Ammon's horn (tissue), 1 donor: ENCODE measurements around the gene AP1M1.

Experiments
- DNase-seq: peaks from one replicate; pipeline ENCODE4 v3.0.0-alpha.2; 2016; ENCODE audit warnings: low spot score

The AP1M1 gene

DNA sequence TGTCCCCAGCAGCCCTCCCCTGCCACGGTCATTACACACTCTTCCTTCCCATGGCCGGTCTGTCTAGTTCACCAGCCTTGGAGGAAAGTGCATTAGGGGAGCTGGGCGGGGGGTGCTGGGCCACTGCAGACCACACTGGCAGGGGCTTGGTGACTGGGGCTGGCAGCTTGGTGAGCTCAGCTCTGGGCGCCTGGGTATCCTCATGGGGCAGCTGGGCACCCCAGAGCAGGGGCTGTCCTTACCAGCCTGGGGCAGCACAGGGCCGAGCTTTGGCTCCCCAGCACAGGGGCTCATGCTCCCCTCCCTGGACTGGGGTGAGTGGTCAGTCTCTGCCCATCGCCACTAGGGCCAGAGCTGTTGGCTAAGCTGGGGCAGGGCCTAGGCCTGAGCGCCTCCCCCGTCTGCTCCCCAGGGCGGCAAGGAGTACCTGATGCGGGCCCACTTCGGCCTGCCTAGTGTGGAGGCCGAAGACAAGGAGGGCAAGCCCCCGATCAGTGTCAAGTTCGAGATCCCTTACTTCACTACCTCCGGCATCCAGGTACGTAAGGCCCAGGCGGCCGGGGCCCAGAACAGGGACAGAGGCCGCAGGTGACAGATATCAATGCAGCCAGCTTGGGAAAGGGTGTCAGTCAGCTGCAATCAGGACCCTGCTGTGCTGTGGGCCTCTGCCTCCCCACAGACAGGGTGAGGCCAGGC lies 35.5 kb downstream of the AP1M1 start:
- DNase-seq: no peak

DNA sequence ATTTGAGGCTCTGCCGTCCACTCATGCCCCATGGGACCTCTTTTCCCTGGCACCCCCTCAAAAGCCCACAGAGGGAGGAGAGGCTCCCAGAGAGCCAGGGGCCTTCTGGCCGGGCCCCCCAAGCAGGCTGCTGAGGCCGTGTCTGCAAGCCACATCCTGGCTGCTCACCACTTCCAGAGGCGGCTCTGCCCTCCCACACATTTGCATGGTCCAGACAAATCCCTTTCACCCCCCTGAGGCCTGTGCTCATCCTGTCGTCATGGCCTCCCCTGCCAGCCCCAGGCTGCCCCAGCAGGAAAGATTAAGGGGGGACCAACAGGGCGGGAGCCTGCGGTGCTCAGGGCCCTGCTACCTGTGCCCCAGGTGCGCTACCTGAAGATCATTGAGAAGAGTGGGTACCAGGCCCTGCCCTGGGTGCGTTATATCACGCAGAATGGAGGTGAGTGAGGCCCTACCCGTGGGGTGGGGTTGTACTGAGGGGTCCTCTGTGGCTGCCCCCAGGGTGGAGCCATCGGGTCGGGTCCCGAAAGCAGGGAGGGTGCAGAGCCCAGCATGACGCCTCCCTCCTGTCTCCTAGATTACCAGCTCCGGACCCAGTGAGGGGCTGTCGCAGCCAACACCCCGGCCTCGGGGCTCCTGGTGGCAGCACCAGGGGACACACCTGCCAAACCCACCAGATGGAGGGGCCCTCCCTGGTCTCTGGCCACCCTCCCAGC lies 36.3 kb downstream of the AP1M1 start:
- no peak for DNase-seq

DNA sequence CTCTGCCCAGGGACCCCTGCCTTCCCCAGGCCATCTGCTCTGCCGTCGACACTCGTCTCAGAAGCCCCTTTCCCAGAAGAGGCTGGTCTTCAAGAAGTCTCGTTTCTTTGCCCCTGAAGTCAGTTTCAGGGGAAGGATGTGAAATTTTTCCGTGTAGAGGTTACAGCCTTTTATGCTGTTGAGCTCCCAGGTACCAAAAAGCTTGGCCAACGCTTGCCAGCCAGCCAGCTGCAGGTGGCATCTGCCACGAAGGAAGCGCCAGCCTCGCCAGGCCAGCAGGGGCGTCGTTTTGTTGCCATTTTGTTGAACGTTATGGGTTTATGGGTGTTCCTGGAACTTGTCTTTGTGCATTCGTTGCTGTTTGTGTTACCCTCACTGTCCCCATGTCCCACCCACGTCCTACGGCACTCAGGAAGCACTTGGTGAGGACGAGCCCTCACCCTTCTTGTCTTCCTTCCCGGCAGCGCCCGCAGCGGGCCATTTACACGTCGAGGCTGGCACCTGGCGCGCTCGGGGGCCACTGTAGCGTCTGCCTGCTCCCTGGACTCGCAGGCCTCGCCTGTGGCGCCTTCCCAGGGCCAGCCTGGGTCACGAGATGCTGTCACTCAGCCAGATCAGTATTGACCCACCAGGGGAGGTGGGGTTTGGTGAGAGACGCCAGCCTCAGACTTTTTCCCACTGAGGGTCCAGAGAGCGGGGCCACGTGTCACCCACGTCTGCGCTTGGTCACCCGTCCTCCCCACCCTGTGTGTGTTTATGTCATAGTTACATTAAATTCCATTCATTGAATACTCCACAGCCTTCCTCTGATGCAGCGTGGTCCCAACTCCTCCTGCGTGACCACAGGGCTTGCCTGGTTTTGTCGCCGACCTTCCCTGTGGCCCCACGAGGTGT lies 37.1 kb downstream of the AP1M1 start:
- no peak for DNase-seq

DNA sequence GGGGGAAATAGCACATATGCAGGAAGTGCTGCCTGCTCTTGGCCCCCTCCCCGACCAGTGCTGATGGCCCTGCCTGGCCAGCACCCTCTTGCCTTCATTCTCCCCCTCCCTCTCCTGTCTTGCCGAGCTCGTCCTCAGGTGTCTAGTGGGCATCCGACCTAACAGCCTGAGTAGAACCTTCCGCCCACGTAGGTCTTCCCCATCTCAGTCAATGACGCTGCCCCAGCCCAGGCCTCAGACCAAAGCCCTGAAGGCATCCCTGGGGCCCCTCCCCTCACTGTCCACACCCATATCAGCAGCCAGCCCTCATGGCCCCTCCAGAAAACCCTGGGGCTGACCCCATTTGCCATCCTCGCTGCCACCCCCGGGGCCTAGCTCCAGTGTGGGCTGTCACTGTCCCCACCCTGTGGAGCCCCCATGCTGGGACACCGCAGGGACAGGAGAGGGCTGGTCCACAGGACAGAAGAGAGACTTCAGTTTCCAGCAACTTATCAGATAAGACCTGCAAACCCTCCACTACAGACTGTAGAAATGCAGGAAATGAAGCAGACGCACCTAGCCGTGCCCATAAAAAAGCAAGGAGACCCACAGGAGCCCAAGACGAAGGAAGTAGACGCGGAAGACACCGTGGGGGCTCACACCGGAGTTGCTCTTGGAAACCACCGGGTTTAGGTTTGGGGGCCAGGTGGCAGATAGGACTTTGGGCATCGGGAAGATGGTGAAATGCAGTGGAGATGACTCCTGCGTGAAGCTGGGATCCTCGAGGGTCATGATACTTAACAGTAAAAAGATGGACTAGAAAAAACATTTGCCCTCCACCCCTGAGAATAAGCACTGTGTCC lies 38.3 kb downstream of the AP1M1 start:
- no peak for DNase-seq

DNA sequence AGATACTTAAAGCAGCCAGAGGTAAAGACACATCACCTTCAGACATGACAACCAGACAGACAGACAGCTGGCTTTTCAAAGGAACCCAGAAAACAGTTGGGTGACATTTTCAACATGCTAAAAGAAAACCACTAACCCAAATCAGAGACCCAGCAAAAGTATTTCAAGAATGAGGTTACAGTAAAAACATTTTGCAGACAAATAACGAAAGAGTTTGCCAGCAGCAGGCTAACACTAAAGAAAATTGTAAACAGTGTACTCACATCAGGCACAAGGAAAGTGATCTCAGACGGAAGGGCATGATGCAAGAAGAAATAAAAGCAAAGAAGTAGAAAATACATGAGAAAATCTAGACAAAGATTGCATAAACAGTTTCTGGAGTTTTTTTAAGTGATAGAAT lies 46.4 kb downstream of the AP1M1 start:
- no peak for DNase-seq

DNA sequence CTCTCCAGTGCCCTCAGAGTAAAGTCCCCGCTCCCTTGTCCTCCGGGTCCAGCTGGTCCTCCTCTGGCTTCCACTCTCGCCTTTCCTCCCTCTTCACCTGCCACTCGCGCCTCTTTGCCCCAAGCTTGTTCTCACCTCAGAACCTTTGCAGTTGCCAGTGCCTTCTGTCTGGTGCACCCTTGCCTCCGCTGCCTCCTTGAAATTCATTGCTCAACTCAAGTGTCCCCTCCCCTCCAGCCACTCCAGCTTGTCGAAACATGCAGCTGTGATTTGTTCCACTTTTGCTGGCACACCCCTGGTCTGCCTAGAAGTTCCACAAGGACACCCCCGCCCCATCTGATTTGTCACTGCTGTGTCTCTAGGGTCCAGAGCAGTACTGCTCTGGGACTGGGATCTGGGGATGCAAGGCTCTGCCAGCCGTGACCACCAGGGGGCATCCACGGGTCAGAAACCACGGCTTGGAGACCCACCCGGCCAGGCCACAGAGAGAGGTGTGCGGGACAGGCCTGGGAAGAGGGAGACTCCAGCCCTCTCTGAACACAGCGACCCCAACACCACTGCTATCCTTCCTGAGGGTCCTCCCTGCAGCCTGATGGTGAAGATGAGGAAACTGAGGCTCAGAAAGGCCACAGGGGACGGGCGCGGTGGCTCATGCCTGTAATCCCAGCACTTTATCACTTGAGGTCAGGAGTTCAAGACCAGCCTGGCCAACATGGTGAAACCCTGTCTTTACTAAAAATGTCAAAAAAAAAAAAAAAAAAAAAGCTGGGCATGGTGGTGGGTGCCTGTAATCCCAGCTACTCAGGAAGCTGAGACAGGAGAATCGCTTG lies 49.9 kb downstream of the AP1M1 start:
- DNase-seq: peak; percentile 82

DNA sequence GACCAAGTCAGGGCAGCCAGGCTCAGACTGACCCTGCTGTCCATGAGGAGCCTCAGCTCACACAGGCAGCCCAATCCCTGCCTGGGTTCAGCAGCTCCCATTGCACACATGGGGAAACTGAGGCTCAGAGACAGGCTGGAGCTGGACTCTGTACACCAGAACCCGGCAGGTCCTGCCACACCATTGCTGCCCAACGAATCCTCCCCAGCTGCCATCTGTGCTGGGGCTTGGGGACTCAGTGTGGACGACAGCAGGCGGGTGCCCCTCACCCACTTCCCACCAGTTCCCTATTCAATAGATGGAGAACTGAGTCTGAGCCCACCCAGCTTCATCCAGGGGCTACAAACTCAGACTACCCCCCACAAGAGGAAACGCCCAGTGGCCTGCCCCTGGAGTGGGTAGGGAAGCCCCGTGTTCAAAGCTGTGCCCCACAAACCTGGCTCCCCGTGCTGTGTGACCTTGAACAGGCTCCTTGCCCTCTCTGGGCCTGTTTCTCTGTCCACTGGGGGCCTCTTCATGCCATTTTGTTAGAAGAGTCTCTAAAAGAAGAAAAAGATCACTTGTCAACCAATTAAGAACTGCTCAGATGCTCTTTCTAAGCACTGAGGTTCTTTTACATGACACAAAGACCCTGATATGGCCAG lies 50.8 kb downstream of the AP1M1 start:
- DNase-seq: no peak

DNA sequence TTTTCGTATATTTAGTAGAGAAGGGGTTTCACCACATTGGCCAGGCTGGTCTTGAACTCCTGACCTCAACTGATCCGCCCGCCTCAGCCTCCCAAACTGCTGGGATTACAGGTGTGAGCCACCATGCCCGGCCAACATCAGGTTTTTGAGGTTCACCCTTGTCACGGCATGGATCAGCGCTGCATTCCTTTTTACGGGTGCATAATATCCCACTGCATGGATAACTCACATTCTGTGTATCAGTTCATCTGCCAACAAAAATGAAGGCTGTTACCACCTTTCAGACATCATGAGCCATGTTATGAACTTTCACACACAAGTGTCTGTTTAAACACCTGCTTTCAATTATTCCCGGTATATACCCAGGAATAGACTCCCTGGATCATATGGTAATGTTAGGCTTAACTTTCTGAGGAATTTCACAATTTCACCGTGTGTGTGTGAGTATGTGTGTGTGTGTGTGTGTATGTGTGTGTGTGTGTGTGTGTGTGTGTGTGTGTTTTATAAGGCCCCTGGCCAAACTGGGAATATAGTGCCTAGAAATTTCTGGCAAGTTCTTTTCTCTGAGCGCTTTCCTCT lies 52.2 kb downstream of the AP1M1 start:
- no peak for DNase-seq

DNA sequence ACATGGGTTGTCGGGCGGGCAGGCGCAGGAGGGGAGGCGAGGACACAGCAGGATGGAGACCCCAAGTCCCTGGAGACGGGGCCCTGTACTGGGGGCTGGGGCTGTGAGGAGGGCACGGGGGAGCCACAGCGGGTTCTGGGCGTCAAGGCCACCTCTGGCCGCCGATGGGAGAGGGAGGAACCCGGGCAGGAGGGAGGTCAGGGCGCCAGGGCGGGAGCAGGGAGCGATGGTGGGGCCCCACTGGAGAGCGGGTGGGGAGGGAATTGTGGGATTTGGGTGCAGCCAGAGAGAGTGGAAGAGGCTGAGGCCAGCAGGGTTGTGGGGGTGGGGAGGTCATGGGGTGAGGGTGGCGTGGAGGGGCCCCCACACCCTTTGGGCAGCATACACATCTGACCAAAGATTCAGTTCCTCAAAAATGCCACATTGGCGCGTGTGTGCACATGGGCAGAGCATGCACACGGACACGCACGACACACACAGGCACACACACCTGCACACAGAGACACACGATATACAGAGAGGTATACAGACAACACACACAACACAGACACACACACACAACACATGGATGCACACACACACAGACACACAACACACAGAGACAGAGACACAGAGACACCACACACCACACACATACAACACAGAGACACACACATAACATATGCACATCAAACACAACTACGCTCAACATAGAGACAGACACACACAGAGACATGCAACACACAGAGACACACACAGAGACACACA lies 54.9 kb downstream of the AP1M1 start:
- DNase-seq: peak; percentile 70

DNA sequence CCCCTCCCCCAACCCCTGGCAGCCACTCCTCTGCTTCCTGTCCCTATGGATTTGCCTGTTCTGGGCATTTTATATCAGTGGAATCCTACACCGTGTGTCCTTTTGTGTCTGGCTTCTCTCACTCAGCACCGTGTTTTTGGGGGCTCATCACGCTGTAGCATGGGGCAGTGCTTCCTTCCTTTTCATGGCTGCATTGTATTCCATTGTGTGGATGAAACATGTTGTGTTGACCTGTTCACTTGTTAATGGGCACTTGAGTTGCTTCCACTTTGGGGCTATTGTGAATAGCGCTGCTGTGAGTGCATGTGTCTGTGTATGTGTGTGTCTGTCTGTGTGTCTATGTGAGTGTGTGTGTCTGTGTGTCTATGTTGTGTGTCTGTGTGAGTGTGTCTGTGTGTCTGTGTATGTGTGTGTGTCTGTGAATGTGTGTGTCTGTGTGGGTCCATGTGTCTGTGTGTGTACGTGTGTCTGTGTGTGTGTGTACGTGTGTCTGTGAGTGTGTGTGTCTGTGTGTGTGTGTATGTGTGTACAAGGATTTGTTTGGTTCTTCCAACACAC lies 57.2 kb downstream of the AP1M1 start:
- no peak for DNase-seq

DNA sequence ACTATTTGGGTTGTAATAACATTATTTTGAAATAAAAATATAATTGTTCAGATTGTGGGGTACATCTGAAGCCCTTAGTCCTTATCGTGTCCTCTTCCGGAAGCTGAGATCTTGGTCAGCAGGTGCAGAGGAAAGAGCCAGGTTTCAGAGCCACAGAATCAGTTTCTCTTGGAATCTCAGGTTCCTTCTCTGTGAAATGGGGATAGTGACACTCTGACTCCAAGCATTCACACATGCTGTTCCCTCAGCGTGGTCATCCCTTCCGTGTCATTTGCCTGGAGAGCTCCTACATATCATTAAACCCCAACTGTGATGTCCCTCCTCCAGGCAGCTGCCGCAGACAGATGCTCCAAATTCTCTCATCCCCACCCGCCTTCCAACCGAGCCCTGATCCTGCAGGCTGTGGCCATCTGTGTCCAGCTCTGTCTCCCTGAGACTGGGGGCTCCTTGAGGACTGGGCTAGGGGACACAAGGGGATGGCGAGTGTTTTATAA lies 59.8 kb downstream of the AP1M1 start:
- DNase-seq: no peak

DNA sequence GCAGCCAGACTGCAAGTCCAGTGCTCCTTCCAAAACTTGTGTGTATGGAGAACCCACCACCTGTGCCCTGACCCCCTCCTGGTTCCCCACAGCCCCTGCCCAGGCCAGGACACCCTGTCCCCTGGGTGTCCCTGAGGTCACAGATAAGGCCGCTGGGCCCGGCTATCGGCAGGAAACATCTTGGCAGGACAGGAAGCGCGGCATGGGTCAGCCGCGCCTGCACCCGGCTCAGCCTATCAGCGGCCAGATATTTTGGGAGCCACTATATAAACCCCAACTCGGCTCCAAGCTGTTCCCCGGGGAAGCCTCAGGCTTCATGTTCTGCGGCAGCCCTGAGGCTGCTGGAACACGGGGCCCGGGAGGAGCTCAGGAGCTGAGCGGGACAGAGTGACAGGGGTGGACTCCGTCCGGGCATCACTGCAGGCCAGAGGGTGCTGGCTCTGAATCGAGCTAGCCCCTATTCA lies 60.8 kb downstream of the AP1M1 start:
- DNase-seq: peak; percentile 64

DNA sequence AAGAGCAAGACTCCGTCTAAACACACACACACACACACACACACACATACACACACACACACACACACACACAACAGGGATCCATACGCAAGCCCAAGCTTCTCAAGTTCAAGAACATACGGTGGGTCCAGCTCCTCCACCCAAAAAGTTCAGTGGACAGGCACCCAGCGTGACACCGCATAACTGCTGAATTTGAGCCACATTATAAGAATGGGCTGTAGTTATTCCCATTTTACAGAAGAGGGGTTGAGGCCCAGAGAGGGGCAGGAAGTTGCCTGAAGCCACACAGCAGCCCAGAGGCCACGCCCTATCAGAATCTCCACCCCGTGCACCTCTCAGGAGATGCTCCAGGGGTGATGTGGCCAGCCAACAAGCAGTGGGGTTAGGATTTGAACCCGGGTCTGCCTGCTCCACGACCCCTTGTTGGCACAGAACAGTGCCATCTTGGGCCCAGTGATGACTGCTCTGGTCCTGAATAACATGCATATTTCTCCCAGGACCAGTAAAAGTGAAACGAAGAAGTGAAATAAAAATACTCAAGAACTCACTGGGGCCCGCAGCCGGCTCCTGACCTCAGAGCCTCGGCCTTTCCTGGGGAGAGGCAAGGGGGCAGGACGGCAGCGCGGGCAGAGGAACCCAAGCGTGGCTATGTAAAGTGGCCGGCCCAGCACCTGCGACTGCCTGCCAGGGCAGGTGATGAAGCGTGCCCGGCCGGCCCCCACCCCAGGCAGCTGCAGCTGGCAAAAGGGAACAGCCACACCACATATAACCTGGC lies 61.9 kb downstream of the AP1M1 start:
- no peak for DNase-seq

DNA sequence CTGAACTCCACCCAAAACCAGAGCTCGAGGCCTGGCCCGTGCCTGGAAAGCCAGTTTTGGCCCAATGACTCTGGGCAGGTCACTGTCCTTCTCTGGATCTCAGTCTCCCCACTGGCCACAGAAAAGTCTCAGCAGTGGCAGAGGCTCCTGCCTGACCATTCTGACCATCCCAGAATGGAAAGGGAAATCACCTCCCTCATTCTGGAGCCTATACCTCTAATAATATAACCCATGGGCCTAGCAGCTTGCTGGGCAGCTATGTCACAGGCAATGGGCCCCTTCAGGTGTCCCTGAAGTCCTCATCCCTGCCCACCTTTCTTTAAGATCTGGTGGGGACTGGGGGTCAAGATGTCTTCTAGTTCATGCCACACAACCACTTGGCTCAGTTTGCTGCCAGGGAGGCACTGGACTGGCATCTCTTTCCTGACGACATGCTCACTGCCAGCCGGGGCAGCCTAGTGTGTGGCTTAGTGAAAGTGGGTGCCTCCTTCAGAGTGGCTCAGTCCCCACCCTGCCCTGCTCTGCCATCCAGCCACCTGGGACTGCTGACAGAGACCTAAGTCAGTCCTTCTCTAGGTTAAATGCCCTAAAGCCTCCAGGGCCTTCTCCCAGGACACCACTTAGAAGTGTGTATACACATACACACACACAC lies 62.6 kb downstream of the AP1M1 start:
- no peak for DNase-seq

DNA sequence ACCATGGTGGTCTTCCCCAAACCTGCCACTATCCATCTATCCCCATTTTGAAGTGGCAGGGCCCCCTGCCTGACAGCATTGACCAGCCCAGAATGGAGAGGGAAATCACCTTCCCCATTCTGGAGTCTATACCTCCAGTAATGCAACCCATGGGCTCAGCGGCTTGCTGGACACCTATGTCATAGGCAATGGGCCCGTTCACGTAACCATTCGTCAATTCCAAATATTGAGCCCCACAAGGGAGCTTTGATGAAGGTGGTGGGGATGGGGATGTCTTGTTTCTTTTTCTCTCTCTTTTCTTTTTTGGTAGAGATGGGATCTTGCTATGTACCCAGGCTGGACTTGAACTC lies 63.1 kb downstream of the AP1M1 start:
- DNase-seq: no peak

DNA sequence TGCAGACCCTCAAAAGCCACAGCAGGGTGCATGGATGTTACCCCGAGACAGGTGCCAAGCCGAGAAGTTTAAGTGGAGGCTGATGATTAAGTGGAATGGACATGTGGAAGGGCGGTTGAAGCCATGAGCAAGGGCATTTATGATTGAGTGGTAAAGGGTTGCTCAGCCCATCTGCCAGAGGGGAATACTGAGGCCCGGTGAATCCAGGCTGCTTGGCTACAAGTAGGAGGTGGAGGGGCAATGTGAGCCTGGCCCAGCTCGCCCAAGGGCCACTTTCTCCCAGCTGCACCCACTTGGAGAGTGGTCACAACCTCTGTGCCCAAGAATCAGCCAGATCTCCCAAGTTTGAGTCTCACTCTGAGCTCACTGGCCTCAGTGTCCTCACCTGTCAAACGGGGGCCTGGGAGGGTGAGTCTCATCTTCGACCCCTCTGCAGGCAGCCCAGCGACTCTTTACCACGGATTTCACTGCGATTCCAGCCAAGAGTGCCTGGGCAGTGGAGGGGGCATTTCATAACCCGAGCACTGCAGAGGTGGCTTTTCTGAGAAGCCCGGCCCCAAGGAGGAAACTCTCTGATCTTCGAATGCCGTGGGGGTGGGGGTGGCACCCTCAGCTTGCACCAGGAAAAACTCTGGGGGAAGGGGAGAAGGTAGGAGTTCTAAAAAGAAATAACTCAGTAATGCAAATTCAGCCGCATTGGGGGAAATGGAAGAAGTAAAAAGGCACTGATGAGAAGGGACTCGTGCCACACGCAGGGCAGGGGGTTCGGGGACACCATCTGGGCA lies 64.1 kb downstream of the AP1M1 start:
- DNase-seq: no peak

DNA sequence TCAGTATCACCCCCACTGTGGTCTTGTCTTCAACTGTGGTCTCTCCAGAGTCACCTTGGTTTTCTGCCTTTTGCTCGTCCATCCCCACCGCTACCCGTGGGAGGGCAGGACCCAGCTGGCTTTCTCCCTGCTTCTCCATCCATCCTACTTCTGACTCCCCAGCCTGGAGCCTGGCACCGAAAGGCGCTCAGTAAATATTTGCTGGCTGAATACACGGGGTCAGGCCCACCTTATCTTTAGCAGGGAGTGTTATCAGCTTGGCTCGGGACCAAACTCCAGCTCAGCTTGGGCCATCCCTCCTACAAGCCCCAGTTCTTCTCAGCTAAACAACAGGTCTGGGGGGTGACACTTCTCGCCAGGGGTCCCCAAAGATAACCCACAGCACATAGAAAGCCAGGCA lies 64.9 kb downstream of the AP1M1 start:
- no peak for DNase-seq
